B cell (primary cell): ENCODE results near the gene WFDC8.

Source experiments
- EZH2 ChIP-seq: IDR thresholded peaks from 2 replicates; pipeline ENCODE4 v1.6.1; 2012; ENCODE audit warnings: borderline replicate concordance, low read depth, mild to moderate bottlenecking, moderate library complexity, low read length; ENCODE audit not compliant: insufficient read depth, poor library complexity, severe bottlenecking
- TF ChIP-seq, protein P1 (sequence below): fragments of 200-600 bp; IDR thresholded peaks from one replicate; pipeline ENCODE4 v1.8.0; 2022; ENCODE audit warnings: antibody characterized with exemption, mild to moderate bottlenecking

DNA sequence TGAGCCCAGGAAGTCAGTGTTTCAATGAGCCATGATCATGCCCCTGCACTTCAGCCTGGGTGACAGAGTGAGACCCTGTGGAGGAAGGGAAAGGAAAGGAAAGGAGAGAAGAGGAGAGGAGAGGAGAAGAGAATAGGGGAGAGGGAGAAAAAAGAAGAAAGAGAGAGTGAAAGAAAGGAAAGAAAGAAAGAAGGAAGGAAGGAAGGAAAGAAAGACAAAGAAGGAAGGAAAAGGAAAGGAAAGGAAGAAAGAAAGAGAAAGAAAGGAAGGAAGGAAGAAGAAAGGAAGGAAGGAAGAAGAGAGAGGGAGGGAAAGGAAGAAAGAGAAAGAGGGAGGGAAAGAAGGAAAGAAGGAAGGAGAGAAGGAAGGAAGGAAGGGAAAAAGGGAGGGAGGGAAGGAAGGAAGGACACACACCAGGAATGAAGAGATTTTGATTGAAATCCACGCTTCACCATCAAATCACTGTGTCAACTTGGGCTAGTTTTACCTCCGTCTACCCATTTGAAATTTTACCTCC lies 14.3 kb downstream of the WFDC8 start:
- TF ChIP-seq, protein P1, sequence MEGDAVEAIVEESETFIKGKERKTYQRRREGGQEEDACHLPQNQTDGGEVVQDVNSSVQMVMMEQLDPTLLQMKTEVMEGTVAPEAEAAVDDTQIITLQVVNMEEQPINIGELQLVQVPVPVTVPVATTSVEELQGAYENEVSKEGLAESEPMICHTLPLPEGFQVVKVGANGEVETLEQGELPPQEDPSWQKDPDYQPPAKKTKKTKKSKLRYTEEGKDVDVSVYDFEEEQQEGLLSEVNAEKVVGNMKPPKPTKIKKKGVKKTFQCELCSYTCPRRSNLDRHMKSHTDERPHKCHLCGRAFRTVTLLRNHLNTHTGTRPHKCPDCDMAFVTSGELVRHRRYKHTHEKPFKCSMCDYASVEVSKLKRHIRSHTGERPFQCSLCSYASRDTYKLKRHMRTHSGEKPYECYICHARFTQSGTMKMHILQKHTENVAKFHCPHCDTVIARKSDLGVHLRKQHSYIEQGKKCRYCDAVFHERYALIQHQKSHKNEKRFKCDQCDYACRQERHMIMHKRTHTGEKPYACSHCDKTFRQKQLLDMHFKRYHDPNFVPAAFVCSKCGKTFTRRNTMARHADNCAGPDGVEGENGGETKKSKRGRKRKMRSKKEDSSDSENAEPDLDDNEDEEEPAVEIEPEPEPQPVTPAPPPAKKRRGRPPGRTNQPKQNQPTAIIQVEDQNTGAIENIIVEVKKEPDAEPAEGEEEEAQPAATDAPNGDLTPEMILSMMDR = no peak
- no peak for TF ChIP-seq EZH2
